NCI-H2081 treated with DMSO at 0.1 percent for 48 hours (cell line): ENCODE results near the gene DNAH7.
"Not testable (repeated sequence)": the region's sequence is repeated elsewhere in the genome, so short reads cannot be mapped to it uniquely, and the experiment has no call there.

Source experiments
- DNase-seq: peaks from one replicate; lab custom pipeline; 2025; lab: John Stamatoyannopoulos, UW

Gene DNAH7

DNA sequence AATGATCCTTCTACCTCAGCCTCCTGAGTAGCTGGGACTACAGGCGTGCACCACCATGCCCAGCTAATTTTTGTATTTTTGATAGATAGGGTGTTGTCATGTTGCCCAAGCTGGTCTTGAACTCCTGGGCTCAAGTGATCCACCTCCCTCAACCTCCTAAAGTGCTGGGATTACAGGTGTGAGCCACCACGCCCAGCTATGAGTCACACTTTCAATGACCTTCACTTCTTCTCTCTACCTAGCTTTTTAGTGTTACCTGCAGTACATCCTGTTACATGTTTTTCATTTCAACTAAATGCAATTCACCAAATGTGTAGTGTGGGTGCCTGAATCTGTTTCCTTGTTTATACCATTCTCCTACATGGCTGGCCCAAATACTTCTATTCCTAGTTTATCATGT, 347.6 kb downstream of the DNAH7 start:
- DNase-seq: no peak

DNA sequence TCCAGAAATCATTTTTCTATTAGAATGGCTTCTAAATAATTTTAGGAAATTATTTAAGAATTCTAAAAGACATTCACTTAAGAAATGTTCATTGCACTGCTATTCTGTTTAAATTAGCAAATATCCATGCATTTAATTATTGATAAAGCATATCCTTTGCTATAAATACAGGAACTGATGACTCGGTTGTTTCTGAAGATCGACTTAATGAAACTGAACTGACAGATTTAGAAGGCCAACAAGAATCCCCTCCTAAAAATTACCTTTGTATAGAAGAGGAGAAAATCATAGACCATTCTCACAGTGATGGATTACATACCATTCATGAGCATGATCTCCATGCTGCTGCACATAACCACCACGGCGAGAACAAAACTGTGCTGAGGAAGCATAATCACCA, 352.2 kb downstream of the DNAH7 start:
- DNase-seq: no peak

DNA sequence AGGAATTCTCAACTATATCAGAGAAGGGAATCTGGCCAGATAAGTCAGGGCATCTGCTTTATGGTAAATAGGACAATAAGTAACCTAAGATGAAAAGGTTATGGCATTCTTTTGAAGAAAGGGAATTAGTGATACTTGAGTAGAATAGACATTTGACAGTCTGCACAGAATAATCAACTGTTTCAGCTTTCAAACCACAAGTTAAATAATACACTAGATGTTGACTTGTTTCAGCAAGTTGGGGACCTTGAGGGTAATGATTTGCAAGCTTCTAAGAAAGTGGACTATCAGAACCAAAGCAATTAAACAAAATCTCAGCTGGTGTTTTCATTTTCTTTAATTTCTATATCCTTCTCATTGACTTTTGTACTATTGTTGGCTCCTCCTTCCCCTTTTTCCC, 357.2 kb downstream of the DNAH7 start:
- DNase-seq: no peak

DNA sequence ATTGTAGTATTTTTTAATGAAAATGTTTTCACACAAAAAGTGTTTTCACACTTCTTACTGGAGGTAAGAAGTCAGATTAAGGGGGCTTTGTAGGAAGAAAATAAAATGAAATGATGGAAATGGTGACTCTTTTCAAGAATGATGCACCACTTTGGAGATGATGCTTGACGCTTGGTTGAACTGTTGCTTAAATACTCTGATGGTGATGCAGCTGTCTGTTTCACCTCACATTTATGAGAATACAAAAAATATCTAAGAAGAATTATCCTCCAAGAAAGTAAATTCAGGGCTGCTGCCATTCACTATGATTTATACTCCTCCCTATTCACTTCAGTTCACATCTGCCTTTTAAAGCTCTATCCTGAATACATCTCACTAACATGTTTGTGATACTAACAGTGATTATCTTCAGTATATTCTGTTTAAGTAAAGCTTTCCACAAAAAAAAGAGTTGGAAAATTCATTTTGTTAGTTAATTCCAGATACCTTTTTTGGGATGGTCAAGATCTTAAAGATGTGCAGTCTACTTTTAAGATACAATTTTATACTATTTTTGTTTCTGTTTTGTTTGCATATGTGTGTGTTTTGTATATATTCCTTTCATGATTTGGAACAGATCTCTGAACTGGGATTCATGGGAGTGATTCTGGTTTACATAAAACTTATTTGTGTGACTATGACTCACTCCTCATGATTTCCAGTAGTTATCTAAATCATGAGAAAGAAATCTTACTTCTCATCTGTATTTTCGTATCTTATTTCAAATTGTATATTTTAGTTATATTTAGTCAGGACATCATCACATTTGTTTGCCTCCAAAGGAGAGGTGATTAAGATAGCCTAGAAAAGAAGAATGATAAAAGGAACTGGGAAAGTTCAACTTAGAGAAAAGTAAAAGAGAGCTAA, 358.5 kb downstream of the DNAH7 start:
- no peak for DNase-seq

DNA sequence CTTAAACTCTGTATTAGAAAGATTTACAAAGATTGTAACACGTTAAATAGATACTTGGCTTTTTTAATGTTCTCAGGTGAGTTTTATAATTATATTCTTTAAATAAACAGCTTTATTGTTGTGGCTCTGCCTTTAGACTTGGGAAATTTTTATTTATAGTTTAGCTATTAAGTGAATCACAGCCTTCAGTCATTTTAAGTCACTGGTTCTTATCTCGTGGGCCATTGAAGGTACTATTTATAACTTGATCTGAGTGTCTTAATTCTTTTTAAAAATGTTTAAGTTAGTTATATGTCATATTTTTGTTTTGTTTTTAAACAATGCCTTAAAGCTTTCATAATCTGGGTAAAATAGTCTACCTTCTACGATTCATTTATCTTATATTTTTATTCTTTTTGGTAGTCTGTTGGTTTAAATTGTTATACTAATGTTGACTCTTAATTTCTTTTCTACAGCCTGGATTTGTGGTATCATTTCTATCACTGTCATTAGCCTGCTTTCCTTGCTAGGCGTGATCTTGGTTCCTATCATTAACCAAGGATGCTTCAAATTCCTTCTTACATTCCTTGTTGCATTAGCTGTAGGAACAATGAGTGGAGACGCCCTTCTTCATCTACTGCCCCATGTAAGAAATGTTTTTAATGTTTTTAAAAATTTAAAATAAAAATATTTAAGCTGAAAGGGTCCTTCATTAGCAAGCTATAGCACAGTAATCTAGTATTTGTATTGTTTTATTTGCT, 362.3 kb downstream of the DNAH7 start:
- DNase-seq: no peak

DNA sequence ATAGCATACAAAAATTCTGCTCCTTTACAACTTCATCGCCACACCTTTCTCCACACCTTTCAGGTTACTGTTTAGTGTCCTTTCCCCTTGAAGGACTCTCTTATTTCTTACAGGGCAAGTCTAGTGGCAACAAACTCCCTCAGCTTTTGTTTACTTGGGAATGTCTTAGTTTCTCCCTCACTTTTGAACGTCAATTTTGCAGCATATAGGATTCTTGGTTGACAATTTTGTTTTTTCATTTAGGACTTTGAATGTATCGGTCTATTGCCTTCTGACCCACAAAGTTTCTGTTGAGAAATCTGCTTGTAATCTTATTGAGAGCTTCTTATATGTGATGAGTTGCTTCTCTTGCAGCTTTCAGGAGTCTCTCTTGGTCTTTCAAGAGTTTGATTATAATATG, 368.2 kb downstream of the DNAH7 start:
- DNase-seq: no peak

DNA sequence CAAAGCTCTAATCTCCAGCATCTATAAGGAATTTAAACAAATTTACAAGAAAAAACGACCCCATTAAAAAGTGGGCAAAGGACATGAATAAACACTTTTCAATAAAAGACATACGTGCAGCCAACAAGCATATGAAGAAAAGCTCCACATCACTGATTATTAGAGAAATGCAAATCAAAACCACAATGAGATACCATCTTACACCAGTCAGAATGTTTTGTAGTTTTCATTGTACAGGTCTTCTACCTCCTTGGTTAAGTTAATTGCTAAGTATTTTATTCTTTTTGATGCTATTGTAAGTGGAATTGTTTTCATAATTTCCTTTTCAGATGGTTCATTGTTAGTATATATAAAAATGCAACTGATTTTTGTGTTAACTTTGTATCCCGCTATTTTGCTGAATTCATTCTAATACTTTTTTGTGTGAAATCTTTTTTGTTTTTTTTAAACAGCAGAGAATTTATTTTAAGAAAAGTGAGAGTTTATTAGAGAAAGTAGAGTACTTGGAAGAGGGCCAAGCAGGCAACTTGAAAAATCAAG, 370.9 kb downstream of the DNAH7 start:
- DNase-seq: no peak

DNA sequence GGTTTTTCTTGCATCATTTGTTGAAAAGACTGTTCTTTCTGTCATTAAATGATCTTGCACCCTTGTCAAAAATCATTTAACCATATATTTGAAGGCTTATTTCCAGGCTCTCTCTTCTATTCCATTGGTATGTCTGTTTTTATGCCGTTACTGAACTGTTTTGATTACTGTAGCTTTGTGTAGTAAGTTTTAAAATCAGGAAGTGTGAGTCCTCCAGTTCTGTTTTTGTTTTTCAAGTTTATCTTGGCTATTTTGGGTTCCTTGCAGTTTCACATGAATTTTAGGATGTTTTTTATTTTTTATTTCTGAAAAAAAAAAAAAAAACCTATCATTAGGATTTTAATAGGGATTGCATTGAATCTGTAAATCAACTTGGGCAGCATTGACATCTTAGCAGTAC, 372.6 kb downstream of the DNAH7 start:
- DNase-seq: no peak

DNA sequence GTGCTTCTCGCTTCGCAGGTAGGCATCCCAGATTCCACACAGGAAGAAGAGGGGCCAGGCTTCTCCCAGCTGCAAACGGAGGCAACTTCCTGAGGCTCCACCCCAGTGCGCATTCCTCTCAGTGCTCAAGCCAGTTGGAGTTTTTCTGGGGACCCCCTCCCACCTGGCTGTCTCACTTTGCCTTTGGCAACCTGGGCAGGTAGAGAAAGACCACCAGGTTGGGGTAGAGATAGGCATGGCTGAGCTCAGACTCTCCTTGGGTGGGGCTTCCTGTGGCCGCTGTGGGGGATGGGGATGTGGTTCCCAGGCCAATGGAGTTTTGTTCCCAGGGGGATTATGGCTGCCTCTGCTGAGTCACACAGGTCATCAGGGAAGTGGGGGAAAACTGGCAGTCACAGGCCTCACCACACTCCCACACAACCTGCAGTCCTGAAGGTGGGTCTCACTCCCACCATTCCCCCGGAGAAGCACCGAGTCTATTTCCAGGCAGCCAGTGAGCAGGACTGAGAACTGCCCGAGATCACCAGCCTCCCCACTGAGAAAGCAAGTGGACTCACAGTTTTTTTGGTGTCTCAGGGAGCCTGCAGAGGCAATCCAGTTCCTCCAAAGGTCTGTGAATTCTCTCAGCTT, 373.5 kb downstream of the DNAH7 start:
- DNase-seq: no peak

DNA sequence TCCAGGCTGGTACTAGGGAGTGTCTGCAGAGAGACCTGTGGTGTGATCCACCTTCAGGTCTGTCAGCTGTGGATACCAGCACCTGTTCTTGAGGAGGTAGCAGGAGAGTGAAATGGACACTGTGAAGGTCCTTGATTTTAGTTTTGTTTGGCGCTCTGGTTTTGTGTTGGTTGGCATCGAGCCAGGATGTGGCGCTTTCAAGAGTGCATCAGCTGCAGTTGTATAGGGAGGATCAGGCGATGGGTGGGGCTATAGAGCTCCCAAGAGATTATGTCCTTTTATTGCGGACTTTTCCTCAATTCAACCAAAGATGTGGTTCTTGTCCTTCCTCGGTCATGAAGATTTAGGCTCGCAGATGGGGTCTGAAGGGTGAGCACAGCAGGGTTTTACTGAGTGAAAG, 374.1 kb downstream of the DNAH7 start:
- DNase-seq: no peak

DNA sequence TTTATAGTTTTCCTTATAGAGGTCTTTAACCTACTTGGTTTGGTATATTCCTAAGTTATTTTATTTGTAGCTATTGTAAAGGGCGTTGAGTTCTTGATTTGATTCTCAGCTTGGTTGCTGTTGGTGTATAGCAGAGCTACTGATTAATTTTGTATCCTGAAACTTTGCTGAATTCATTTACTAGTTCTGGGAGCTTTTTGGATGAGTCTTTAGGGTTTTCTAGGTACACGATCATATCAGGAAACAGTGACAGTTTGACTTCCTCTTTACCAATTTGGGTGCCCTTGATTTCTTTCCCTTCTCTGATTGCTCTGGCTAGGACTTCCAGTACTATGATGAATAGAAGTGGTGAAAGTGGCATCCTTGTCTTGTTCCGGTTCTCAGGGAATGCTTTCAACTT, 376.1 kb downstream of the DNAH7 start:
- DNase-seq: not testable (repeated sequence)
